ENCODE measurements around the gene ELAVL4.

The ELAVL4 gene

DNA sequence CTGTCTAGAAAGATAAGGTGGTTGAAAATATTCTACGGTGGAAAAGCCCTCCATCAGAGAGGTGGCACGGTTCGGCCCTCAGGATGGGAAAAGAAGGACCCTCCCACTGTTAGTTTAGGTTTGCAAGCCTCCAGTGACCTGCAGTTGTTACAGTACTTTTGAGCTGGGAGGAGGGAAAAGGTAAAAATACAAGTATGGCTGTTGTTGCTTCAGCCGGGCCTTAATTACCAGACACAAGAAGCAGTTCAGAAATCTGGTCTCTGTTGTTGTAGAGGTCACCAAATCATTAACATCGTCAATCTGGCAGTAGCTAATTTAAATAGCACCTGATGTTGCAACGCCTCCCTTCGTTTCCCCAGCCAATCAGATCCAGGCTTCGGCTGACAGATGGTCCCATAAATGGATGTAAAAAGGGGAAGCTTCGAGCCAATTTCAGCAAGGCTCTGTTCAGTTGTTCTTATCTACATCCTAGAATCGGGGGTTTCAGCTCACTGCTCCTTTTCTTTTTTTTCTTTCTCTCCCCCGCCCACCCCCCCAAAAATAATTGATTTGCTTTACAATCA, at the start of gene ELAVL4:
Gene ELAVL4, plus strand, starts transcription at position 424 of the 563 bp plus-strand sequence. CDS start 270 bp downstream, outside the sequence.
- DNase-seq (ENCODE audit: low read depth) = no peak
- TF ChIP-seq, protein P1, sequence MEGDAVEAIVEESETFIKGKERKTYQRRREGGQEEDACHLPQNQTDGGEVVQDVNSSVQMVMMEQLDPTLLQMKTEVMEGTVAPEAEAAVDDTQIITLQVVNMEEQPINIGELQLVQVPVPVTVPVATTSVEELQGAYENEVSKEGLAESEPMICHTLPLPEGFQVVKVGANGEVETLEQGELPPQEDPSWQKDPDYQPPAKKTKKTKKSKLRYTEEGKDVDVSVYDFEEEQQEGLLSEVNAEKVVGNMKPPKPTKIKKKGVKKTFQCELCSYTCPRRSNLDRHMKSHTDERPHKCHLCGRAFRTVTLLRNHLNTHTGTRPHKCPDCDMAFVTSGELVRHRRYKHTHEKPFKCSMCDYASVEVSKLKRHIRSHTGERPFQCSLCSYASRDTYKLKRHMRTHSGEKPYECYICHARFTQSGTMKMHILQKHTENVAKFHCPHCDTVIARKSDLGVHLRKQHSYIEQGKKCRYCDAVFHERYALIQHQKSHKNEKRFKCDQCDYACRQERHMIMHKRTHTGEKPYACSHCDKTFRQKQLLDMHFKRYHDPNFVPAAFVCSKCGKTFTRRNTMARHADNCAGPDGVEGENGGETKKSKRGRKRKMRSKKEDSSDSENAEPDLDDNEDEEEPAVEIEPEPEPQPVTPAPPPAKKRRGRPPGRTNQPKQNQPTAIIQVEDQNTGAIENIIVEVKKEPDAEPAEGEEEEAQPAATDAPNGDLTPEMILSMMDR (IDR thresholded peaks at IDR 0.05; ENCODE audit: low read depth, low read length, missing control alignments) = no peak
- in situ Hi-C loops (cut with HindIII; ENCODE audit: low sequenced_read_pairs) = no loop called here
- no peak within 1 kb of the TSS for H3K4me3 ChIP-seq (ENCODE audit: low read depth, low read length)

DNA sequence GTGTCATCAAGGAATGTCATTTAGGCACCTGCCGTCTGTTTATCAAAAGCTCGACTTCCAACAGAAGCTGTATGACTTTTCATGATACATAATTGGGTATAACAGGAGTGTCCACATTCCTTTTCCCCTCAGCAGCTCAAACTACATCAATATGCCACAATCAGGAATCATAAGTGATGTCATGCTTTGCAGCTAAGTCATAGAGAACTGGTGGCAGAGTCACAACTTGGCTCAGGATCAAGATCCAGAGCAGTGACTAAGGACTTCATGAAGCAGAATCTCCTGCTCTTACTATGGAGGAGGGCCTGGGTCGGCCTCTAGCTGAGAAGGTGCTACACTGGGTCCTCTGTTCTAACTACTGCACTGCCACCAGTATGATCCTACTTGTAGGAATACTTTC, 48.4 kb upstream of the ELAVL4 start:
- in situ Hi-C loops (cut with HindIII; ENCODE audit: low sequenced_read_pairs) = no loop called here
- no peak for DNase-seq (ENCODE audit: low read depth)
- TF ChIP-seq, protein P1 (IDR thresholded peaks at IDR 0.05; ENCODE audit: low read depth, low read length, missing control alignments) = no peak
- no peak overlapping the region for H3K4me3 ChIP-seq (ENCODE audit: low read depth, low read length)

DNA sequence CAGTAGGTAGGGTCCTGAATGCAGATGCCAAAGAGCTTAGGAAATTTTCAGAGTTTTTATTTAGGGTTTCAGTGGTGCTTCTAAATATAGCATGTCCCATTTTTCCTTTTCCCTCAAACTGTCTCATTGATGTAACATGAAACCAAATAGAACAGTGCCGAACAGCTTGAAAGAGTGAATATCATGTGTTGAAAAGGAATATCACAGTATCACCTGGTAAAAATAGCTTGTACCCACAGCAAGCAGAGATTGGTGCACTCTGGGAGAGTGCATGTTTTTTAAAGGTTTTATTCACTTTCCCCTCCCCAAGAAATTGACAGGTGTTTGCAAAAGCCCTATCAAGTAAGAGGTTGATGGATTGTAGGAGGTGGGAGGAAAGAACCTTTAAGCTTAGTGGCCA, 41.9 kb upstream of the ELAVL4 start:
- in situ Hi-C loops (cut with HindIII; ENCODE audit: low sequenced_read_pairs) = no loop called here
- H3K4me3 ChIP-seq (ENCODE audit: low read depth, low read length) = no peak overlapping the region
- no peak for DNase-seq (ENCODE audit: low read depth)
- TF ChIP-seq, protein P1 (IDR thresholded peaks at IDR 0.05; ENCODE audit: low read depth, low read length, missing control alignments) = no peak

DNA sequence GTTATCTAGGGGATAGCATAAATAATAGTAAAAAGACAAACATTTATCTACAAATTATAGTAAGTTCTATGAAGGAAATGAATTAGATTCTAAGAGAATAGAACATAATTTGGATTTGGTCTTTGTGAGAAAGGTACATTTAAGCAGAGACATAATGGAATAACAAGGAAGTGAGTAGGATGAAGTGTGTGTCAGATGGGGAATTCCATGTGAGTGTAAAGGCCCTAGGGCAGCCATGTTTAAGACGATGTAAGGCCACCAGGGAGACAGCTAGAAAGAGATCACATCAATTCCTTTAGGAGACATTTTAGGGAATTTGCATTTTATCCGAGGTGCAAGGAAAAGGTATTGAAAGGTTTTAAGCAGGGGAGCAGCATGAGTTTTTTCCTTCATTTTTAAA, 33.8 kb upstream of the ELAVL4 start:
- in situ Hi-C loops (cut with HindIII; ENCODE audit: low sequenced_read_pairs) = no loop called here
- no peak overlapping the region for H3K4me3 ChIP-seq (ENCODE audit: low read depth, low read length)
- no peak for DNase-seq (ENCODE audit: low read depth)
- TF ChIP-seq, protein P1 (IDR thresholded peaks at IDR 0.05; ENCODE audit: low read depth, low read length, missing control alignments) = no peak

DNA sequence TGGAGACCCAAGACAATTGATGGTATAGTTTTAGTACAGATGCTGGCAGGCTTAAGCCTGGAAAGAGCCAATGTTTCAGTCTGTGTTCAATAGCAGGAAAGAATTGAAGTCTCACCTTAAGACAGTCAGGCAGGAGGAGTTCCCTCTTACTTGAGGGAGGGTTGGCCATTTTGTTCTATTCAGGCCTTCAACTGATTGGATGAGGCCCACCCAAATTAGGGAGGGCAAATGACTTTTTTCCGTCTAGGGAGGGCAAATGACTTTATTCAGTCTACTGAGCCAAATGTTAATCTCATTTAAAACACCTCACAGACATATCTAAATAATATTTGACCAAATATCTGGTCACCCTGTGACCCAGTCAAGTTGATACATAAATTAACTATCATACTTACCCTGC, 31.4 kb upstream of the ELAVL4 start:
- H3K4me3 ChIP-seq (ENCODE audit: low read depth, low read length) = no peak overlapping the region
- in situ Hi-C loops (cut with HindIII; ENCODE audit: low sequenced_read_pairs) = no loop called here
- TF ChIP-seq, protein P1 (IDR thresholded peaks at IDR 0.05; ENCODE audit: low read depth, low read length, missing control alignments) = no peak
- DNase-seq (ENCODE audit: low read depth) = no peak

DNA sequence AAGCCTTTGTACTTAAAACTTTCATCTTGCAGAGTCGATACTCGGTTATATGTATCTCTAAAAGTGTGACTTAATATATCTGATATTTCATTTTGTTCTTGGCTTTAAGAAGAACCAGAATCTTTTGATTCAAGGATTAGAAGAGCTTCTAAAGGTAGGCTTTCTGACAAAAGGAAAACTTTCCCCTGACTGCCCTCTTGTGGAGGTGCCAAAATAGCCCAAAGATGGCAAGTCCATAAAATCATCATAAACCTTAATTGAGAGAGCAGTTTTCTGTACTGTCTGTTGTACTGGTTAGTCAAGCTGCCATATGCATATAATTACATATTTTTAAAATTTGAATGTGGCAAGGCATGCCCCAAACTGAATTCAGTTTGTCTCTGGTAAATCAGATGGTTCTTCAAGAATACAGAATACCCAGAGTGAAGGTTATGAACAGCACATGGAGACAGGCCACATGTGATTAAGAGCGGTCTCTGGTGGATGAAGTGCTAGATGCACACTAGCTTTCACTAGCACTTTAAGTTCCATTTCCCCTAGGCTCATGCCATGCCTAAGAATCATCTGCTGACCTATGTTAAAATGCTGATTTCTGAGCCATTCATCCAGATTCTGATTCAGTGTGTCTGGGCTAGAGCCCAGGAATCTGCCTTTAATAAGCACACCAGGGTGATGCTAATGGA, 27.7 kb upstream of the ELAVL4 start:
- in situ Hi-C loops (cut with HindIII; ENCODE audit: low sequenced_read_pairs) = no loop called here
- TF ChIP-seq, protein P1 (IDR thresholded peaks at IDR 0.05; ENCODE audit: low read depth, low read length, missing control alignments) = peak; percentile 41
- no peak for DNase-seq (ENCODE audit: low read depth)
- no peak overlapping the region for H3K4me3 ChIP-seq (ENCODE audit: low read depth, low read length)

All from astrocyte of the cerebellum (primary cell).